Measurements from ENCODE around the gene TESMIN. TPM values are rescaled to one million over a fixed set of nuclear protein-coding genes. Genes with fewer than 3 reads are reported as not detected.

The TESMIN gene
- total RNA-seq, 1 experiment from 2014 or later: 8.0 TPM

DNA sequence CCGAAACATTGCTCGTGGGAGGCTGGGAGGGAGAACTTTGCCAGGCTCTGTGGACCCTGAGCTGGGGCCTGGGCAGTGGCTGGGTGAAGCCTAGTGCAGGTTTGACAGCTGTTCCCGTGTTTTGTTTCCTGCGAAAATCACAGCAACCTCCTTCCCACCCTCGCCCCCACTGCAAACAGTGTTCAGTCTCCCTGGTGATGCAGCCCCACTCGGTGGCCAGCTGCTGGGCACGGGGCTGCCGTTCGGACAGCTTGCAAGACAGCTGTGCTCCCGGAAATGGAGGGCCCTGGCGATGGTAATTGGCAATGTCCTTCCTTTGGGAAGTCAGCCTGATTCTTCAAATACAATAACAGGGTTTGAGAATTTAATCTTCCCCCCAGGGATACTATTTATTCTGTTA is 77.3 kb downstream of the TESMIN start:
- no peaks in the 10 kb centered on the region for H3K36me3 ChIP-seq (ENCODE audit: insufficient read depth, low read length, poor library complexity, severe bottlenecking)
- intact Hi-C loops (cut with micrococcal nuclease; ENCODE audit: unreplicated experiment): no loop called here
- no peak for DNase-seq (ENCODE audit: low spot score)
- BruUV-seq (replicated peaks): no TSS peak
- H3K4me1 ChIP-seq (ENCODE audit: insufficient read depth, low read length, poor library complexity, severe bottlenecking): no peaks in the 10 kb centered on the region
- no peaks in the 10 kb centered on the region for H3K27me3 ChIP-seq (replicated peaks; ENCODE audit: insufficient read depth, low read depth, low read length, poor library complexity)
- H3K4me3 ChIP-seq (ENCODE audit: low read depth, low read length, poor library complexity, severe bottlenecking): no peak overlapping the region
- H3K27ac ChIP-seq (ENCODE audit: low read depth, low read length, poor library complexity, severe bottlenecking): no peak overlapping the region
- no peak for TF ChIP-seq EZH2 (IDR thresholded peaks at IDR 0.05; ENCODE audit: borderline replicate concordance, low read depth, low read length, poor library complexity, severe bottlenecking)
- TF ChIP-seq, protein P1, sequence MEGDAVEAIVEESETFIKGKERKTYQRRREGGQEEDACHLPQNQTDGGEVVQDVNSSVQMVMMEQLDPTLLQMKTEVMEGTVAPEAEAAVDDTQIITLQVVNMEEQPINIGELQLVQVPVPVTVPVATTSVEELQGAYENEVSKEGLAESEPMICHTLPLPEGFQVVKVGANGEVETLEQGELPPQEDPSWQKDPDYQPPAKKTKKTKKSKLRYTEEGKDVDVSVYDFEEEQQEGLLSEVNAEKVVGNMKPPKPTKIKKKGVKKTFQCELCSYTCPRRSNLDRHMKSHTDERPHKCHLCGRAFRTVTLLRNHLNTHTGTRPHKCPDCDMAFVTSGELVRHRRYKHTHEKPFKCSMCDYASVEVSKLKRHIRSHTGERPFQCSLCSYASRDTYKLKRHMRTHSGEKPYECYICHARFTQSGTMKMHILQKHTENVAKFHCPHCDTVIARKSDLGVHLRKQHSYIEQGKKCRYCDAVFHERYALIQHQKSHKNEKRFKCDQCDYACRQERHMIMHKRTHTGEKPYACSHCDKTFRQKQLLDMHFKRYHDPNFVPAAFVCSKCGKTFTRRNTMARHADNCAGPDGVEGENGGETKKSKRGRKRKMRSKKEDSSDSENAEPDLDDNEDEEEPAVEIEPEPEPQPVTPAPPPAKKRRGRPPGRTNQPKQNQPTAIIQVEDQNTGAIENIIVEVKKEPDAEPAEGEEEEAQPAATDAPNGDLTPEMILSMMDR (conservative IDR thresholded peaks at IDR 0.05; ENCODE audit: low read depth, low read length): no peak
- ChIA-PET CTCF (no interaction called here), POLR2A (ENCODE audit: low non-redundant PET) (interaction anchor here (0.9 kb wide), 1 partner anchor 175 kb away, joined by 4 read pairs; no protein-coding TSS in a partner anchor)
- H3K9me3 ChIP-seq (ENCODE audit: low read depth, low read length, poor library complexity, severe bottlenecking): no peaks in the 10 kb centered on the region

DNA sequence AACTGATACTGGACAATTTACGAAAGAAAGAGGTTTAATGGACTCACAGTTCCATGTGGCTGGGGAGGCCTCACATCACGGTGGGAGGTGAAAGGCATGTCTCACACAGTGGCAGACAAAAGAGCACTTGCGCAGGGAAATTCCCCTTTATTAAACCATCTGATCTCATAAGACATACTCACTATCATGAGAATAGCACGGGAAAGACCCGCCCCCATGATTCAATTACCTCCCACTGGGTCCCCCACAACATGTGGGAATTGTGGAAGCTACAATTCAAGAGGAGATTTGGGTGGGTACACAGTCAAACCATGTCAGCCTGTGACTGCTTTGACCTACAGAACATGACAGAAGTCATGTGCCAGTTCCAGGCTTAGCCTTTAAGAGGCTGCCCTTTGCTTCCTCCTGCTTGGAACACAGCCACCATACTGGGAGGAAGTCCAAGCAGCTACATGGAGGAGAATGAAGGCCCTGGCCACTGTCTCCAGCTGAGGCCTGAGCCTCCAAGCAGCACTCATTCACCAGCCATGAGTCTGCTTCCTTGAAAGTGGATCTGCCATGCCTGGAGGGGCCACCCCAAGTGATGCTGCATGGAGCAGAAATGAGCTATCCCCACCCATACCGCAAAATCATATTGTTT is 77.9 kb downstream of the TESMIN start:
- DNase-seq (ENCODE audit: low spot score): peak; percentile 55
- ChIA-PET POLR2A (ENCODE audit: low non-redundant PET) (interaction anchor here (0.9 kb wide), 1 partner anchor 175 kb away, joined by 4 read pairs; no protein-coding TSS in a partner anchor), CTCF (no interaction called here)
- H3K36me3 ChIP-seq (ENCODE audit: insufficient read depth, low read length, poor library complexity, severe bottlenecking): no peaks in the 10 kb centered on the region
- no peak overlapping the region for H3K4me3 ChIP-seq (ENCODE audit: low read depth, low read length, poor library complexity, severe bottlenecking)
- no peaks in the 10 kb centered on the region for H3K9me3 ChIP-seq (ENCODE audit: low read depth, low read length, poor library complexity, severe bottlenecking)
- intact Hi-C loops (cut with micrococcal nuclease; ENCODE audit: unreplicated experiment): no loop called here
- no peaks in the 10 kb centered on the region for H3K4me1 ChIP-seq (ENCODE audit: insufficient read depth, low read length, poor library complexity, severe bottlenecking)
- no TSS peak for BruUV-seq (replicated peaks)
- no peaks in the 10 kb centered on the region for H3K27me3 ChIP-seq (replicated peaks; ENCODE audit: insufficient read depth, low read depth, low read length, poor library complexity)
- no peak for TF ChIP-seq EZH2 (IDR thresholded peaks at IDR 0.05; ENCODE audit: borderline replicate concordance, low read depth, low read length, poor library complexity, severe bottlenecking)
- TF ChIP-seq, protein P1 (conservative IDR thresholded peaks at IDR 0.05; ENCODE audit: low read depth, low read length): no peak
- H3K27ac ChIP-seq (ENCODE audit: low read depth, low read length, poor library complexity, severe bottlenecking): no peak overlapping the region

DNA sequence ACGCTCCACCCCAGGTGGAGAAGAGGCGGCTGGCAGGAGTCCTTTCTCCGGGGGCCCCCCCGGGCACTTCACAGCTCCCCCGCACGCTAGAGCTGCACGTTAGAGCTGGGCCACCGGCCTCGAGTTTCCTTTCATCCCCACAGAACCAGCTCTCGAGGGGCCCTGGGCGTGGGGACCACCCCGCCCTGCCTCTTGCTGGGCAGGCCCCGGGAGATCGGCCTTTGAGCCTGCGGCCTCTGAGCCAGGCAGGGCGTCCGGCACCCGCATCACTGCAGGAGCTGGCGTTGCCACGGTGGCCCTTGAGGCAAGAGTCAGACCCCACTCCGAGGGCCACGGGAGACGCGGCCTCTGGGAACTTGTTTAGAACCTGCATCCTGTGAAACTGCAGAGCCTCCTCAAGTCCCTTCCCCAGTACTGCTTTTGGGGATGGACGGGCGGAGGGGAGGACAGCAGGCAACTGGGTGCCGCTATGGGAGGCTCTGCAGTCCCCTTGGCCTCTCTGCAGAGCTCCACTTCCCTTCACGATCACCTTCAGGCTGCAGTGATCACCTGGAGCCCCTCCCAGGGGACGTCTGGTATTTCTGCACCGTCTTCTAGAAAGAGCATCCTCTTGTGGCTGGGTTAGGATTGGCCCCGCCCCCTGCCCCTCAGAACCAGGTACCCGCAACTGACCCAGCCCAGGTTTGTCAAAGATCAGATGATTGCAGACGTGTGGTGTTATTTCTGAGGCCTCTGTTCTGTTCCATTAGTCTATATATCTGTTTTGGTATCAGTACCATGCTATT is 80.9 kb downstream of the TESMIN start:
- Histone ChIP-seq H3K27ac (ENCODE audit: low read depth, low read length, poor library complexity, severe bottlenecking) (no peak overlapping the region), H3K9me3 (ENCODE audit: low read depth, low read length, poor library complexity, severe bottlenecking) (no peaks in the 10 kb centered on the region), H3K4me3 (ENCODE audit: low read depth, low read length, poor library complexity, severe bottlenecking) (no peak overlapping the region), H3K27me3 (replicated peaks; ENCODE audit: insufficient read depth, low read depth, low read length, poor library complexity) (no peaks in the 10 kb centered on the region), H3K4me1 (ENCODE audit: insufficient read depth, low read length, poor library complexity, severe bottlenecking) (no peaks in the 10 kb centered on the region), H3K36me3 (ENCODE audit: insufficient read depth, low read length, poor library complexity, severe bottlenecking) (no peaks in the 10 kb centered on the region)
- no peak for TF ChIP-seq EZH2 (IDR thresholded peaks at IDR 0.05; ENCODE audit: borderline replicate concordance, low read depth, low read length, poor library complexity, severe bottlenecking)
- TF ChIP-seq, protein P1 (conservative IDR thresholded peaks at IDR 0.05; ENCODE audit: low read depth, low read length): no peak
- intact Hi-C loops (cut with micrococcal nuclease; ENCODE audit: unreplicated experiment): no loop called here
- no peak for DNase-seq (ENCODE audit: low spot score)
- ChIA-PET CTCF (no interaction called here), POLR2A (ENCODE audit: low non-redundant PET) (no interaction called here)
- BruUV-seq (replicated peaks): no TSS peak
